Umbilical cord (tissue), 2 donors: Measurements from ENCODE around the gene ATP6V0D1. TPM values are rescaled to one million over a fixed set of nuclear protein-coding genes. Genes with fewer than 3 reads are reported as not detected.

Source experiments
- DNase-seq: peaks from one replicate; pipeline ENCODE4 v3.0.0-alpha.2; 2015; ENCODE audit warnings: low spot score
- total RNA-seq: library from RNA; depleted of rRNA; stranded (reverse); fragments of >200 nt; gene quantifications from one replicate; pipeline ENCODE4 v1.2.3, GENCODE V29; 2014; ENCODE audit warnings: low replicate concordance; ENCODE audit not compliant: insufficient read depth

Gene ATP6V0D1
- total RNA-seq, 1 donor from 2014 or later, result 52.7 TPM

DNA sequence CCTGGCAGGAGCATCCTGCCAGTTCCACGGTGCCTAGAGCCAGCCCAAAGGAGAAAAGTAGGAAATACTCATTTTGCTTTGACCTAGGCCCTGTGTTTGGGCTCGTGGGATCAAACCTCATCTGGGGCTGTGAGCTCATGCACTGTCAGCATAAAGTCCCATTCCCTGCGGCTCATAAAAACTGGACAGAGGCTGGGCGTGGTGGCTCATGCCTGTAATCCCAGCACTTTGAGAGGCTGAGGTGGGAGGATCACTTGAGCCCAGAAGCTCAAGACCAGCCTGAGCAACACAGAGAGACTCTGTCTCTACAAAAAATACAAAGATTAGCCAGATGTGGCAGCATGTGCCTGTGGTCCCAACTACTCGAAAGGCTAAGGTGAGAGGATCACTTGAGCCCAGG lies 17.9 kb downstream of the ATP6V0D1 start:
- DNase-seq, result peak; percentile 91

DNA sequence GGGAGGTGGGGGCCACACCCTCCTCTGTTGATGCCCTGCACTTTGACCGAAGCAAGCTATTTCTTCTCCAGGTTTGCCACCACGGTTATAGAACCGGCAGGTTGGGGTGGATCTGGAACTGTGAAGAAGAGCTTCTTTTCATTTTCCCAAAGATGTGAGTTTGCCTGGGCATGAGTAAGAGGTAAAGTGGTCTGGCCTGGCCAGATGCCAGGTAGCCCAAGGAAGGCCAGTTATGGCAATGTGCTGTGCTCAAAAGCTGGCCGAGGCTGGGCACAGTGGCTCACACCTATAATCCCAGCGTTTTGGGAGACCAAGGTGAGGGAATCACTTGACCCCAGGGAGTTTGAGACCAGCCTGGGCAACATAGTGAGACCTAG lies 18.7 kb downstream of the ATP6V0D1 start:
- no peak for DNase-seq

DNA sequence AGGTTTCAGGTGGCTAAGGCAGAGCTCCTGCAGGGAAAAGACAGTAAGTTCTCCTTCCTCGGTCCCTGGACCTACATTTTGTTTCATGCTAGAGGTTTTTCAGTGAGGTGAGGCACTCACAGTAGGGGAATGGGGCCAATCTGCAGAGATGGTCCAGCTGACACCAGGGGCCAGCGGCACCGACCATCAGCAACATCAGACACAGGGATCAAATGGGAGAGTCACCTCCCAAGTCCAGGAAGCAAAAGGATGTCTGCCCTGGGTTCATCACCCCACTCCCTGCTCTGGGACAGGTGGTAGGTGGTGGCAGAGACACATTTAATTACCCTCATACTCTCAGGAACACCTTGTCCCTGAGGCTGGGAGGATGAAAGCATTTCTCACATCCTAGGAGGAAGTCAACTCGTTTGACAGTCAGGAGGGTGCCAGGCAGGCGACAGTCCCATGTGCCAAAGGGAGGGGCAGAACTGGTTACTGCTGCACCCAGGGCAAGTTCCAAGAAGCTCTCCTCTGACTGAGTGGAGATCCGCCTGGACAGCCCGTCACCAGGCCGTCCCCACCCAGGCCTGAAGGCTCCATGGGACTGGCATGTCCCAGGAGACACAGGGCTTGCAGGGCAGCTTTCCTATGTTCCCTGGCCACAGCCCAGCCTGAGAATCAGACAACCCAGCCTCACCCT lies 19.2 kb downstream of the ATP6V0D1 start:
- DNase-seq, result no peak

DNA sequence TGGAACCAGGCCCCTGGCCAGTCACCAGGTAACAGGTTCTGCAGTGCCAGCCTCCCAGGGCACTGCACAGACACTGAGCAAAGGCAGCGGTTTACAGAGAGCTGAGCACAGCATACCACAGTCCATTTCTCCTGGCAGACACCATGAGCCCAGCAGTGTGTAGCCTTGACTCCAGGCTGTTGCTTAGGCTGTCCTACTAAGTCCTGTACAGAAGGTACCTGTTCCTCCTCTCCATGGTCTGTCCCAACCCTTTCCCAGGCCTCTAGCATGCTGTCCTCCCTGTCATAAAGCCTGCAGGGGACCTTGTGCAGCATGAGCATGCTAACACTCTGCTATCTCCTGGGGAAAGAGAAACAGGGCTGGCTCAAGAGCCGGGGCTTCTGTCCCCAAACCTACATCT lies 20.0 kb downstream of the ATP6V0D1 start:
- DNase-seq, result no peak

DNA sequence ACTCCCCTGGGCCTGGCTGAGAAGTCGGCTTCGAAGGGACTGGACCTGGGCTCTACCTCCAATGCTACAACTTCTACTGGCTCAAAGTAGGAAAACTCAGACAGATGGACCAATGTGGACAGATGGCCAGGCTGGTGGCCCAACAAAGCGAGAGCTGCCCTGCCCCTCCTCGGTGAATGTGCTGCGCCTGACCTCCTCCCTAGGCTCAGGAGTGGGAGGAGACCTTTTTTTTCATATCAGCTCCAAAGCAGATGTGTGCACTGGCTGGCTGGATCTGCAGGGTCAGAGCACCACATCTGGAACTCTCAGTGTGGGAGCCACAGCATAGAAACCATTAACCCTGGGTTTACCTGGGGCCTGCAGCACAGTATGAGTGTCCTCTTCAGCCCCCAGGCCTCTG lies 20.8 kb downstream of the ATP6V0D1 start:
- DNase-seq, result peak; percentile 76

DNA sequence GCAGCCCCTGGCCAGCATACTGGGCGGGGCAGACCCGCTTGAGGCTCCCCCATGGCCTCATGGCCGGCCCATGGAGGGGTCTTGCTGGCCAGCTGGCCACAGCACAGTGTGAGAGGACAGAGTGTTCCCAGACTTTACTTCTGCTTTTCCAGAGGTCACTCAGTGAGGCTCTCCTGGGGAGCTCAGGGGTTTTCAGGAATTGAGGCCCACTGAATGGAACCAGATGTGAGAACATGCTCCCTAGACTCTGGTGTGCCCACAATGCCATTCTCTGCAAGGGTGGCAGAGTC lies 21.2 kb downstream of the ATP6V0D1 start:
- DNase-seq, result no peak

DNA sequence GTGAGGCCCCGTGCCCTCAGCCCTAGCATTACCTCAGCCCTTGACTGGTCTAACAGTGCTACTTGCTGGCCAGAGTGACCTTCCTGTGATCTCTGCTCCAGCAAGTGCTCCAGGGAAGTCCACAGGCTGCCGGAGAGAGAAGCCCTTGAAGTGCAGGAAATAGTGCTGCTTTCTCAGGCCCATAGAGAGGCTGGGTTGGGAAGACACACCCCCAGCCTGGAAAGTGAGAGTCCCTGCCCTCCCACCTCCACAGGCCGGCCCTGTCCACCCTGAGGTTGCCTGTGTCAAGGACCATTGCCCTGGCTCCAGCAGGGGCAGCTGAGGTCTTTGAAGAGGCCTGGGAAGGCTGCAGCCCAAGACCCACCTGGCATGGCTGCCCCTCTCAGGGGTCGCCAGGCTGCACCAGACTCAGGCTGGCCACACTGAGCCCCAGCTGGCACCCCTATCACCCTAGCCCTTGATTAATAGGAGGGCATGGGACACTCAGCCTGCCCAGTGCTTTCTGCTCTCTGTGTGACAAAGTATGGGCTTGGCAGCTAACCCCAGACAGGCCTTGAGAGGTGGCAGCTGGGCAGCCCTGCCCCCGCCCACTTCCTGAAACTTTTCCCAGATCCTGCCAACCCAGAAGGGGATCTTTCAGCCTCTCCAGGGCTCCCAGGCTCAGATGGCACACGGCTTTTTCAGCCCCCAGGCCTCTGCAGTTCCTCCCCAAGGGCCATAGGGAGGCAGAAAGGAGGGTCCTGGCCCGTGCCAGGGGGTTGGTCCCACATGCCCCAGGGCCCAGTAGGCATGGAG lies 21.7 kb downstream of the ATP6V0D1 start:
- DNase-seq, result peak; percentile 54

DNA sequence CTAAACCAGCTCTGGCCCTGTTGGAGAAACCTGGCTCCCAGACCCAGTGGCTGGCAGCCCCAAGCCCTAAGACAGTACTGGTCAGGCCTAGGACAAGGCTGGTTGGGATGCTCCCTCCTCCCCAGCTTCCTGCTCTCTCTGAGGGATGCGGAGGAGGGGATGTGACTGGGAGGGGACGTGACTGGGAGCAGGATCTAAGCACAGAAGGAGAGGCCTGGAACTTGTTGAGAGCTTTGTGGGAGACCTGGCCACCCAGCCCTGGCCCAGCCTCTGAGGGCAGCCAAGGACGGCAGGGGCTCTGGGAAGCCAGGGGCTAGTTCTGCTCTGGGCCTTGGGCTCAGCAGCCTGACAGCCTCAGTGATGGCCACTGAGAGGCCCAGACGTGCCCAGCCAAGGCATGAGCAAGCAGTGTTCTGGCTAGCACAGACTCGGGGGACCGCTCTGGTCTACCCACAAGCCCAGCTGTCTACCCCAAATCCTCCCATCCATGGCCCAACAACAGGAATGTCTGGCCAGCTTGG lies 22.8 kb downstream of the ATP6V0D1 start:
- DNase-seq, result peak; percentile 81

DNA sequence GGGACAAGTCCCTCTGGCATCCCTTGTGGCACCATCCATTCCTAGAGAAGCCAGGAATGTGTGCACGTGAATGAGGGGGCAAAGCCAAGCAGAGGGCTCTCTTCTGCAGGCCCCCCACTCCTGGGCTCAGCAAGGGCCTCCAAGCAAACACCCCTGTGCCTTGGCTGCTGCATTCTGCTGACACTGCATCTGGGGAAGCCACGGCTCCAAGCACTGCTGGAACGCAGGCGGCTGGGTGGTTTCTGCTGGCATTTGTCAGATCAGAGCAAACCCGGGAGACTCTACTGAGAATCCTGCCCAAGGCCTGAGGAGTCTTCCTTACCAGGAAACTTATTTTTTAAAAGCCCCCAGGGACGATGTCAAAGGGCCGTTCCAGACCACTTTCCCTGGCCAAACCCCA lies 23.3 kb downstream of the ATP6V0D1 start:
- peak; percentile 72 for DNase-seq

DNA sequence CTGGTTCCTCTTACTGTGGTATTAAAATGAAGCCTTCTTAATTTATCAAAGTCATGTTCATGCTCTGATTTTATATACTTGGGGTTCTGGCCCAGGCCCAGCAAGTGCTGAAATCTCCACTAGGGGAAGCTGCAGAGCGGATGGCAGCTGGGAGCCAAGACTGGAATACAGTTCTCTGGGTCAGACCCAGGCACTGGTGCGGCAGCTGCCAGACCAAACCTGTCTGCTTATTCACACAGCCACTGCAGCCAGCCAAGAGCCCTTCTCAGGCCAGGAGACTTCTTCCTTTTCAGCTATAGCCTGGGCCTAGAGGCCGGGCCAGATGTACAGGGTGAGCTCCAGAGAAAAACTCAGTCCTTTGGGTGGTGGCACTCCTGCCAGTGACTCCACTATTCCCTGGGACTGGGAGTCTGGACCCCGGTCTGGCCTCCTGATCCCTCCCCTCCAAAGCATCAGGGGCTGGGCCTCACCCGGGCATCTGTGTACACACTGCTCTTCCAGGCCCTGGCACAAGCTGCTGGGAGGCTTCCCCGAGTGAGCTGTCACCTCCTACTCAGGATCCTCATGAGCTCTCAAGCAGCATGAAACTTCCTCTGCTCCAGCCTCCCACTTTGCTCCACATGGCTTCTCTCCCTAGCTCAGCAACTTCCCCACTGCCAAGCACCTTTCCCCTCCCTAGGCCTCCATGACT lies 24.4 kb downstream of the ATP6V0D1 start:
- DNase-seq, result peak; percentile 80

DNA sequence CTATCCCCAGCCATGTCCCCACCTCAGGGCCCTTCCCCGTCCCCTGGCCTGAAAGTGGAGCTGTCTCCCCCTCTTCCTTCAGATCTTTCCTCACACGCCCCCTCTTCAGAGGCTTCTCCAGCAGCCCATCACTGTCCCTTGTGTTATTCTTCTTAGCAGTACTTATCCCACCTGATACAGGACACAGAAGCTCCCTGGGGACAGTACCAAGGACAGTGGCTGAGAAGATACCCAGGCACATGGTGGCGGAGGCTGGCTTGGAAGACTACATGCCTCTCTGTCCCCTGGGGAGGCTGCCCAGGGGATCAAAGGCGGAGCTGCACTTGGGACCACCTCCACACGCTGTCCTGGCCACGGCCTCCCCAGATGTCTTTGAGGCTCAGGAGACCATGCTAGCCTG lies 26.1 kb downstream of the ATP6V0D1 start:
- DNase-seq, result no peak

DNA sequence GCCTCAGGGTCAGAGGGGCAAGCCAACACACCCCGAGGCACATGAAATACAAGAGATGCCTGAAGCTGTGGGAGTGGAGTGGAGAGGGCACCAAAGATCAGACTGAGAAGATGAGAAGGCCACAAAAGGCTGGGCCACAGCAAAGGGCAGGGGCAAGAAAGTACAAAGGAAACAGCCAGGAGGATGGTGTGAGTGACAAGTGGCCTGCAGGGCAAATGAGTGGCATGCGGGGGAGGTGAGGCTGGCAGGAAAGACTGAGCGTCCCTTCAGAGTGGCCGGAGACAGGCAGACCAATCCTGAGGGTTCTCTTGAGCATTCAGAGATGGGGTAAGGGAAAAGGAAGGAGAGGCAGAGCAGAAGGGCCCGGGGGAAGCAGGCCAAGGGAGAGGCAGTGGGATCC lies 26.9 kb downstream of the ATP6V0D1 start:
- no peak for DNase-seq

DNA sequence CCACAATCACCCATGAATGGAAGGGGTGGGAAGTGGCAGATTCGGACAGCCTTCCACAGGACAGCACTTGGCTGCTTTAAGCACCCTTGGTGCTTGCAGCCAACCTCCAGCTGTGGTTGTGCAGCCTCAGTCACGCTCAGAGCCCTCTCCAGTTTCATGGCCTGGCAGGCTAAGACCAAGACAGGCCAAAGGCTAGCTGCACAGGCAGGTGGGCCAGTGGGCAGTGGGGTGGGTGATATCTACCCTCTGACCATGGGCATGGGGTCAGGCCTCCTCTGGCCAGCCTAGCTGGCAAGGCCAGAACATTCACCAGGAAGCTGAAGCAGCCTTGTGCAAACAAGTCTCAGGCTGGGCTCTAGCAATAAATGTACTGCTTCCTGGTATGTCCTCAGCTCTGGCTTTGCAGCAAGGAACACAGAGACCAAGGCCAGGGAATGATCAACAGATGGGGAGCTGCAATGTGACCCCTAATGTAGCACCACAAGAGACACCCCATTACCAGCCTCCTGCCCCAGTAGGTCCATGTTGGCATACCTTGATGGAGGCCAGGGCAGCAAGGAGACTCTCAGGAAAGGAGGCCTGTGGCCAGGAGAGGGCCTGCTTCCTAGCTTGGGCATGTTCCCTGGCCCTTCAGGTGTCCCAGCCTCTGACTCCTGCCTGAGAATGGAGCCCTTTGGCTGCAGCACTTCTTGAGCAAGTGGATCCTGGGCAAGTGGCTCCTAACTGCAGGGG lies 29.1 kb downstream of the ATP6V0D1 start:
- DNase-seq, result no peak

DNA sequence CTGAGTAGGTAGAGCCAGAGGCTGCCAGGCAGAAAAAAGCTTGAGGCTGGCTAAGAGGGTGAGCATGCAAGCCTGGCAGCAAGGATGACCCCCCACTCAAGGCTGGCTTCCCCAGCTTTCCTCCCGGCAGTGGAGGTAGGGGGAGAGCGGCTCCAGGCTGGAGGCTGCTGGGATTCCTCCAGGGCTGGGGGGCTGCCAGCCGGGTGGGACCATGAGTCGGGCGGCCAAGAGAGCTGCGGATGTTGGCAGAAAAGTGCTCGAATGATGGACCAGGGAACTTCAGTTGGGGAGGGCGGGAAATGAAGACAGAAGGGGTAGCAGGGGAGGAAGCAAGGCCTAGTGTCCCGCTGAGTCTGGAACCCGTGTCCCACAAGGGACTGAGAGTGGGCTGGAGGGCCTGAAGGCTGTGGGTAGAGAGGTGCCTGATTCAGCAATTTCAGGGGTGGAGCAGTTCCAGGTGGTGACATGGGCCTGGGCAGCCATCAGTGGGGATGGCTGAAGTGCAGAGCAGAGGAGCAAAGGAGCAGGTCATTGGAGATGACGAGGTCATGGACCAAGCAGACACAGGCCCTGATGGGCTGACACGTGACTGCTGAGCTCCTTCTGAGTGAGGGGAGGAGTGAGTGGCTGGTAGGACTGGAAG lies 29.8 kb downstream of the ATP6V0D1 start:
- DNase-seq, result no peak

DNA sequence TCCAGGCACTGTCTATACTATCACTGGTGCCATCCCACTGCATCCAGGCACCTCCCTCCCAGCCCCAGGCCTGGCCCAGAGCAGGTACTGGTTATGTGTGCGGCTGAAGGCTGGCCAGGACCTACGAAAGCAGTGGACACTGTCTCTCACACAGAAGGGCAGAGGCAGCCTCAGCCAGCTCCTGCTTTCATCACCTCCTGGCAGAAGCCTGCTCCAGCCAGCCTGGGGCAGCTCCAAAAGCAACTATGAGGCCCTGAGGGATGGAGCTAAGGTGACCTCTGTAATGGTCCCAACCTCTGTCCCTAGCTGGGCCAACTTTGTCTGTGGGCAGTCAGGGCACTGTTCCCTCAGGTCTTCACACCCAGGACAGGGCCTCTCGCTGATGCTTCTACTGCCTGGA lies 31.2 kb downstream of the ATP6V0D1 start:
- DNase-seq, result no peak

DNA sequence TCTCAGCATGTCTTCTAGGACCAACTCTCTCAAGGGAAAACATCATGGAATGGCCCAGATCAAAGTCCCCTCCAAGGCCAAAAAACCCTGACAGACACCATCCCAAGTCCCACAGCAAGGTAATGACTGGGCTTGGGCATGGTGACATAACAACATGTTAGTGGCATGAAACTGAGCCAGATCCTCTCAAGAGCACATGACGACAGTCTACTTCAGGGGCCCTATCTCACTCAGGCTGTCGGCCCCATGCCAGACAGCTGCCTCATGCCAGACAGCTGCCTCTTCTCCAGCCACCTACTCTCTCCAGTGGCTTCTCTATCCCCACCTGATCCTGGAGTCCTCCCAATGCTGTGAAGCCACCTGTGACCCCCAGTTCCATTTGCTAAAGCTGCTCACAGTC lies 31.6 kb downstream of the ATP6V0D1 start:
- DNase-seq, result no peak

DNA sequence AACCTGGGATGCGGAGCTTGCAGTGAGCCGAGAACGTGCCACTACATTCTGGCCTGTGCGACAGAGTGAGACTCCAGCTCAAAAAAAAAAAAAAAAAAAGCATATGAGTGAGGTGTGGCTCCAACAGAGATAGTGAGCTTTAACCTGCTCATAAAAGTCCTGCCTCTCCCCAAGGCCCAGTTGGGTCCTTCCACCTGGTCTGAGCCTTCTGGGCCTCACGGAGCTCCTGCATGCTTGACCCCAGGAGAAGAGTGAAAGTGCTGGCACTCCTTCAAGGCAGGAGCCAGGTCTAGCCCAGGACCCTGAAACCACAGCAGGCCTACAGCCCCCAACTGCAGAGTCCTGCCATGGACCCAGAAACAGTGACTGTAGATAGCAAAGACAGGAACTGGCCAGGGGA lies 32.4 kb downstream of the ATP6V0D1 start:
- no peak for DNase-seq

DNA sequence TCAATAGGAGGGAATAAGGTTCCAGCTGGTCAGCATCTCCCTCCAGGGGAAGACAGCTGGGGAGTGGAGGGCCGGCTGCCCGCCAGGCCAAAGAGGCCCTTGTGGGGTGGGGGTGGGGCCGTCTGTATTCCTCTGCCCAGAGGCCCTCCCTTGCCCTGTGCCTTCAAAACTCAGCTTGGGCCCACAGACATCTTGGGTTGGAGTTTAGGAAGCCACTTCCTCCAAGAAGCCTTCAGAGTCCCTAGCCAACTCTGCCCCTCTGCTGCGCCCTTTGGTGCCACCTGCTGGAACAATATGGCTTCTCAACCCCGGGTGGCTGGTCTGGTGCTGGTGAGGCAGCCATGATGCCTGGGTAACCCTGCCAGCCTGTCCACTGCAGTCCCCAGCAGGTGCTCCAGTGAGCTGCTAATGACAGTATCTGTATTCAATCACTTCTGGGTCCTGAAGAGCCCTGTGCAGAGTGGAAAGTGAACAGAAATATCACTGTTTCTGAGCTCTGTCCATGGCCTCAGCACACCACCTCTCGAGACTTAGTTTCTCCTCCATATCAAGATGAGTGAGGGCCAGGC lies 33.4 kb downstream of the ATP6V0D1 start:
- peak; percentile 94 for DNase-seq

DNA sequence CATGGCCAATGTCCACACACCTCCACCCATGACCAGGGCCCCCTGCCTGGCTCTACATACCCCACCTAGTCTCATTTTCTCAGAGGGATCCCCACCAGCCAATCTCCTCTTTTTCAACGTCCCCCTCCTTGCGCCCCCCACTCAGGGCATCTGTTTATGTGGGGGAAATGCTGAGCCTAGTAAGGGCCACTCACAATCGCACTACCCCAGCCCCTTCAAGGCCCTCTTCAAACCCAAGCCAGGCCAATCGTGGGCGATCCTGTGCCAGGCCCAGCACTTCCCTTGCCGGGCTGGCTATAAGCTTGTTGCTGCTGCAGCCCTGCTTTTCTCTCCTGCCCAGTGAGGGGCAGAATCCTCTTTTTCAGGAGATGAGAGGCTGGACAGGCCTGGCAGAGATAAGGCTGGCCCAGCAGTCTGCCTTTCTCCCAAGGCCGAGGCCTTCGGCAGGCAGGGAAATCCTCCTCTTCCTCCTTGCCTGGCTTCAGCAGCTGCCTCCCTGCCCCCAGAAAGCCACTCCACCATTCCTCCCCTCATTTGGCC lies 33.9 kb downstream of the ATP6V0D1 start:
- no peak for DNase-seq

DNA sequence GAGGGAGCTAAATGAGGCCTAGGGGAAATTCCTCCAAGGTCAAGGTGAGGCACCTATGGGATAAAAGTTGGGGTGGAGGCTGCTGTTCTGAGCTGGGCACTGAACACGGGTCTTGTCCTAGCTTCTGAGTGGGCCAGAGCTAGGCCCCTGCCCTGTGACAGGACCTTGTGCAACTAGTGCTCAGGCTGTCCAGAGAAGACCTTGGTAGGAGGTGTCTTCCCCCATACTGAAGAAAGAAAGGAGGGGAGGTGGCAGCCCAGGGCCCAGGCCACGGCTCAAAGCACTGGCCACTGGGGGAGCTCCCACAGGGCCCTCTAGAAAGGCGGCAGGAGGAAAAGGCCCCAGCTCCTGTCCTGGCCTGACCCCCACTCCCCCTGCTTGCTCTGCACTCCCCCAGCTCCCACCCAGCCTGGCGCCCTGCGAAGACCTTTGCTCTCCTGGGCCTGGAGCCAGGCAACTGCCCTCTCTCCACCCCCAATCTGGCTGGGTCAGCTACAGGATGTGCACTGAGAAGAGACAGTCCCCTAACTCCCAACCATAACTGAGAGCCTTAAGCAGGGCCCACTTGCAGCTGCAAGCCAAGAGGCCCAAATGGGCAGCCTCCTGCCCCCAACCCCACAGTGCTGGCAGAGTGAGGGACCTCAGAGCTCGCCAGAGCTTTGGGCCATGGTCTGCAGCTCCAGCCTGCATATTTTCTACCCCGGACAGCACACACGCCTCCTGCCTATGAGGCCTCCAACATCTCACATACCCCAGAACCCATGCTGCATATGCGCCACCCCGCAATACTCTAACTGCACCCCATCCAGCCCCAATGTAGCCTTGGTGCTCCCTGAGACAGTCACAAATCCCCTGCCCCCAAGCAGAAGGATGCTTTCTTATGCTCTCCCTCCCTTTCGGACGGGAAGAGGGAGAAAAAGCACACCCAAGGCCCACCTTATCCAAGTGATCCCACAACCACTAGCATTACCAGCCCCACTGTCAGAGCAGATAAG lies 34.7 kb downstream of the ATP6V0D1 start:
- DNase-seq, result peak; percentile 52
